ENCODE measurements around the gene AFAP1. TPM values are rescaled to one million over a fixed set of nuclear protein-coding genes. Genes with fewer than 3 reads are reported as not detected.

Gene AFAP1
- total and polyA plus RNA-seq, 2 donors (not counting 3 experiments of a cell fraction or from before 2014, with no cell fraction given): 32.3 to 103 TPM

- no peaks in the 10 kb centered on the region for H4K20me1 ChIP-seq (replicated peaks; ENCODE audit: control insufficient read depth, extremely low read depth, insufficient read depth, low read length)
- CTCF ChIA-PET: interaction anchor here (0.9 kb wide), 1 partner anchor 9 kb away, joined by 3 read pairs; no protein-coding TSS in a partner anchor
Measured at GRCh38 chr4:7752649-7753048, 187.0 kb downstream of the AFAP1 start.

More at GRCh38 chr4:7752649-7753048, 187.0 kb downstream of the AFAP1 start:
- Histone ChIP-seq H3K27me3 (ENCODE audit: control insufficient read depth in 2 of 2, insufficient read depth in 2 of 2, low read length in 2 of 2) (no peaks in the 10 kb centered on the region), H3K9me1 (replicated peaks; ENCODE audit: control insufficient read depth, extremely low read depth, insufficient read depth, low read length) (no peaks in the 10 kb centered on the region), H3K4me2 (ENCODE audit: insufficient read depth, low read length) (no peak overlapping the region), H3K79me2 (ENCODE audit: control insufficient read depth, insufficient read depth, low read length) (no peaks in the 10 kb centered on the region), H3K36me3 (ENCODE audit: control insufficient read depth in 2 of 2, extremely low read depth in 1 of 2, insufficient read depth in 2 of 2, low read length in 2 of 2) (peaks cover 0 to 4% of the 10 kb centered on the region in 2 experiments), H3K4me3 (replicated peaks in 1 of 3; ENCODE audit: insufficient read depth in 1 of 3, low read depth in 1 of 3, low read length in 3 of 3) (no peak overlapping the region), H2AFZ (ENCODE audit: low read depth, low read length) (no peak overlapping the region), H3K9ac (replicated peaks; ENCODE audit: extremely low read depth, insufficient read depth, low read length) (no peak overlapping the region), H3K27ac (ENCODE audit: insufficient read depth, low read depth, low read length) (no peak overlapping the region), H3K9me3 (replicated peaks; ENCODE audit: control insufficient read depth, insufficient read depth, low read length) (no peaks in the 10 kb centered on the region), H3K4me1 (ENCODE audit: control insufficient read depth, extremely low read depth, insufficient read depth, low read length) (no peaks in the 10 kb centered on the region)
- intact Hi-C loops (cut with micrococcal nuclease): no loop called here
- POLR2A ChIA-PET: no interaction called here
- DNase-seq (ENCODE audit: low read depth, low spot score) (no peak), FAIRE-seq (no peak)
- dilution Hi-C loops (cut with MboI; ENCODE audit: extremely low pct_ligation_motif_present, low sequenced_read_pairs): no loop called here
- no TSS peak for BruUV-seq (replicated peaks)
- no peak for TF ChIP-seq FOS (IDR thresholded peaks at IDR 0.05; ENCODE audit: borderline replicate concordance, insufficient read depth, low read length)
- TF ChIP-seq GATA2 (IDR thresholded peaks at IDR 0.05; ENCODE audit: insufficient read depth, insufficient read length, low read depth, low read length): no peak
- no peak for TF ChIP-seq CTCF (IDR thresholded peaks at IDR 0.05; ENCODE audit: extremely low read depth in 1 of 2, insufficient read depth in 1 of 2, low read depth in 1 of 2, low read length in 2 of 2)
- no peak for TF ChIP-seq MYC (IDR thresholded peaks at IDR 0.05; ENCODE audit: low read depth, low read length)
- no peak for TF ChIP-seq JUN (IDR thresholded peaks at IDR 0.05; ENCODE audit: borderline replicate concordance, insufficient read depth, insufficient read length, low read depth)
- no peak for TF ChIP-seq MAX (IDR thresholded peaks at IDR 0.05; ENCODE audit: insufficient read depth, insufficient read length)
- no peak for TF ChIP-seq POLR2A (IDR thresholded peaks at IDR 0.05; ENCODE audit: low read depth, low read length)
- no peak for TF ChIP-seq POLR2AphosphoS5 (IDR thresholded peaks at IDR 0.05; ENCODE audit: insufficient read depth, low read depth, low read length)
- TF ChIP-seq EZH2 (IDR thresholded peaks at IDR 0.05; ENCODE audit: borderline replicate concordance, low read depth, low read length, severe bottlenecking): no peak
